OCI-LY7 (cell line): Measurements from ENCODE around the gene MYCL. TPM values are rescaled to one million over a fixed set of nuclear protein-coding genes. Genes with fewer than 3 reads are reported as not detected.
A peak's percentile ranks its signal among the peaks of the same experiment; 100 is the strongest.

ENCODE experiments used
- BruUV-seq: library from RNA; stranded (reverse); fragments of 400-500 nt; replicated peaks from 2 replicates; lab custom pipeline; 2021; lab: Mats Ljungman, UMichigan
- CTCF ChIA-PET: fragments of 300-600 bp; sonication (Branson Sonifier 250); formaldehyde crosslinking; loops from one replicate; lab custom pipeline; 2022; ENCODE audit warnings: antibody characterized with exemption; ENCODE audit not compliant: unreplicated experiment; lab: Charles Lee
- POLR2A ChIA-PET: fragments of 300-600 bp; sonication (Branson Sonifier 250); formaldehyde crosslinking; loops from one replicate; lab custom pipeline; 2022; ENCODE audit warnings: antibody characterized with exemption; lab: Charles Lee
- DNase-seq: peaks from one replicate; pipeline ENCODE4 v3.0.0-alpha.2; 2015; ENCODE audit warnings: low spot score
- H2AFZ ChIP-seq: fragments of 200-600 bp; sonication (generic), shearing (Covaris generic); 2 replicates; pipeline ENCODE4 v1.6.1; 2014; ENCODE audit warnings: mild to moderate bottlenecking, antibody characterized with exemption, low read length, moderate library complexity
- H3K27ac ChIP-seq: fragments of 200-600 bp; sonication (generic); 2 replicates; pipeline ENCODE4 v1.5.1; 2014; ENCODE audit warnings: mixed run types, low read depth, mild to moderate bottlenecking, moderate library complexity, low read length, inconsistent platforms; ENCODE audit not compliant: poor library complexity, severe bottlenecking
- H3K36me3 ChIP-seq: fragments of 200-600 bp; sonication (generic); 2 replicates; pipeline ENCODE4 v1.6.1; 2014; ENCODE audit warnings: mild to moderate bottlenecking, antibody characterized with exemption, low read length, moderate library complexity, mixed read lengths; ENCODE audit not compliant: insufficient read depth
- H3K4me1 ChIP-seq: fragments of 200-600 bp; sonication (generic); 2 replicates; pipeline ENCODE4 v1.5.1; 2014; ENCODE audit warnings: mild to moderate bottlenecking, low read length; ENCODE audit not compliant: insufficient read depth, poor library complexity, severe bottlenecking
- H3K4me2 ChIP-seq: fragments of 200-600 bp; sonication (generic); 2 replicates; pipeline ENCODE4 v1.6.1; 2014; ENCODE audit warnings: mild to moderate bottlenecking, low read length
- H3K4me3 ChIP-seq: fragments of 200-600 bp; sonication (generic); 2 replicates; pipeline ENCODE4 v1.5.1; 2014; ENCODE audit warnings: mild to moderate bottlenecking, low read depth, low read length; ENCODE audit not compliant: poor library complexity, severe bottlenecking
- H3K79me2 ChIP-seq: fragments of 200-600 bp; sonication (generic); 2 replicates; pipeline ENCODE4 v1.6.1; 2016; ENCODE audit warnings: low read depth, mild to moderate bottlenecking, low read length, moderate library complexity, mixed read lengths; ENCODE audit not compliant: insufficient read depth
- H3K9me2 ChIP-seq: fragments of 200-600 bp; sonication (generic); 2 replicates; pipeline ENCODE4 v1.6.1; 2016; ENCODE audit warnings: mild to moderate bottlenecking, low read length, mixed read lengths; ENCODE audit not compliant: insufficient read depth
- H3K9me3 ChIP-seq: fragments of 200-600 bp; sonication (generic); 2 replicates; pipeline ENCODE4 v1.6.1; 2014; ENCODE audit warnings: mild to moderate bottlenecking, mixed run types, low read length, mixed read lengths
- H4K20me1 ChIP-seq: fragments of 200-600 bp; sonication (generic); 2 replicates; pipeline ENCODE4 v1.6.1; 2014; ENCODE audit warnings: mild to moderate bottlenecking, antibody characterized with exemption, low read length, moderate library complexity, mixed read lengths; ENCODE audit not compliant: insufficient read depth
- EZH2phosphoT487 ChIP-seq: fragments of 200-600 bp; sonication (generic); IDR thresholded peaks from 2 replicates; pipeline ENCODE4 v1.6.1; 2018; ENCODE audit warnings: low read depth, borderline replicate concordance, mild to moderate bottlenecking, mixed run types, antibody characterized with exemption, low read length, moderate library complexity, mixed read lengths
- intact Hi-C: fragments of 100-400 bp; cut with micrococcal nuclease; formaldehyde crosslinking; loops from one replicate; pipeline ENCODE4 v1.10.0; 2022; ENCODE audit not compliant: unreplicated experiment
- total RNA-seq, 2 experiments: library from RNA; depleted of rRNA in 1 of 2; stranded (reverse); fragments of >200 nt in 1 of 2; shearing (Covaris generic) in 1 of 2; gene quantifications; 2 replicates each; pipeline ENCODE4 v1.2.3, GENCODE V29; 2014 to 2022
- TF ChIP-seq, protein P1 (sequence below): fragments of 200-600 bp; sonication (generic); conservative IDR thresholded peaks from 2 replicates; pipeline ENCODE4 v1.5.1; 2014; ENCODE audit warnings: mild to moderate bottlenecking, antibody characterized with exemption, low read length, moderate library complexity, mixed read lengths

MYCL gene
- total RNA-seq, 2 experiments from 2014 or later: 0.41 to 1.0 TPM

DNA sequence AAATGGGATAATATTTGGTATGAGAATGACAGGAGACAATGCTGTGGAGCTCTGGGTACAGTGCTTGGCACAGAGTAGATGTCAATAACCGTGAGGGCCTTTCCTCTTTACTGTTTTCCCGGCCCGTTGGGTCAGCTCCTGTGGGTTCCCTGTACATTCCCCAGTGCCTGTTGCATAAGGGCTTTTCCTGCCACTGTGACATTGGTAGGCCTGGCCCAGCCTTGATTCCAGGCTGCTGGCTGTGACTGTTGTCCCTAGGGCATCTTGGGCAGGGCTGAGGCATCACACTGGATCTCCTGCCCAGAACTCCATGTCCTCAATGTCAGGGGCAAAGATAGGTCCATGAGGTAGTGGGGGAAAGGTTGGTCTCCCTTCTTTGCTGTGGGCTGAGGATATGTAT lies 25.8 kb upstream of the MYCL start:
- no peak for TF ChIP-seq EZH2phosphoT487
- TF ChIP-seq, protein P1, sequence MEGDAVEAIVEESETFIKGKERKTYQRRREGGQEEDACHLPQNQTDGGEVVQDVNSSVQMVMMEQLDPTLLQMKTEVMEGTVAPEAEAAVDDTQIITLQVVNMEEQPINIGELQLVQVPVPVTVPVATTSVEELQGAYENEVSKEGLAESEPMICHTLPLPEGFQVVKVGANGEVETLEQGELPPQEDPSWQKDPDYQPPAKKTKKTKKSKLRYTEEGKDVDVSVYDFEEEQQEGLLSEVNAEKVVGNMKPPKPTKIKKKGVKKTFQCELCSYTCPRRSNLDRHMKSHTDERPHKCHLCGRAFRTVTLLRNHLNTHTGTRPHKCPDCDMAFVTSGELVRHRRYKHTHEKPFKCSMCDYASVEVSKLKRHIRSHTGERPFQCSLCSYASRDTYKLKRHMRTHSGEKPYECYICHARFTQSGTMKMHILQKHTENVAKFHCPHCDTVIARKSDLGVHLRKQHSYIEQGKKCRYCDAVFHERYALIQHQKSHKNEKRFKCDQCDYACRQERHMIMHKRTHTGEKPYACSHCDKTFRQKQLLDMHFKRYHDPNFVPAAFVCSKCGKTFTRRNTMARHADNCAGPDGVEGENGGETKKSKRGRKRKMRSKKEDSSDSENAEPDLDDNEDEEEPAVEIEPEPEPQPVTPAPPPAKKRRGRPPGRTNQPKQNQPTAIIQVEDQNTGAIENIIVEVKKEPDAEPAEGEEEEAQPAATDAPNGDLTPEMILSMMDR: no peak

DNA sequence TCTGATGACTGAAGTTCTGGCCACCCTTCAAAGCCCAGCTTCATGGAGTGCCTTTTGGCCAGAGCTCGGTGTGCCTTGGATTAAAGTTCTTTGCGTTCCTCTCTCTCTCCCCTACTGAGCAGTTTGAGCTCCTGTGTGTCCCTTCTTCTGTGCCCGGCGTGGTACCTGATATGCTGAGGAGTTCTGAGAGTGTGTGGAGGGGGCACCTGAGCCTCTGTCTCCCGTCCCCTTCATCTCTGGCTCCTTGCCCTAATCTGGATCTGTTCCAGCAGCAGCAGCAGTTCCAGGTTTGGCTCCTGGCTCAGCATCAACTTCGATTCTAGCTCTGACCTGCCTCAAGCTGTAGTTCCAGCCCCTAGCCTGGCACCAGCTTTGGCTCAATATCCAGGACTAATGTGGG lies 25.1 kb upstream of the MYCL start:
- no peak overlapping the region for H3K4me2 ChIP-seq
- TF ChIP-seq, protein P1: no peak
- TF ChIP-seq EZH2phosphoT487: no peak
- intact Hi-C loops: no loop called here
- no TSS peak for BruUV-seq
- H2AFZ ChIP-seq: no peak overlapping the region
- no peaks in the 10 kb centered on the region for H4K20me1 ChIP-seq
- H3K79me2 ChIP-seq: no peaks in the 10 kb centered on the region
- H3K9me2 ChIP-seq: no peaks in the 10 kb centered on the region
- H3K9me3 ChIP-seq: no peaks in the 10 kb centered on the region
- H3K36me3 ChIP-seq: no peaks in the 10 kb centered on the region
- DNase-seq: no peak
- H3K4me1 ChIP-seq: peaks cover 8% of the 10 kb centered on the region
- H3K27ac ChIP-seq: no peak overlapping the region
- CTCF ChIA-PET: no interaction called here
- no peak overlapping the region for H3K4me3 ChIP-seq
- POLR2A ChIA-PET: interaction anchor here (0.5 to 1.4 kb wide), 3 partner anchors 11 to 1610 kb away, joined by 3 to 4 read pairs (median 3); no protein-coding TSS in a partner anchor

More for the DNA sequence above, 25.8 kb upstream of the MYCL start:
- Histone ChIP-seq H3K4me2 (no peak overlapping the region), H3K4me1 (peaks cover 8% of the 10 kb centered on the region), H2AFZ (no peak overlapping the region), H4K20me1 (no peaks in the 10 kb centered on the region), H3K4me3 (no peak overlapping the region), H3K27ac (no peak overlapping the region), H3K79me2 (no peaks in the 10 kb centered on the region), H3K9me3 (no peaks in the 10 kb centered on the region), H3K9me2 (no peaks in the 10 kb centered on the region), H3K36me3 (no peaks in the 10 kb centered on the region)
- DNase-seq: no peak
- POLR2A ChIA-PET: interaction anchor here (1.0 kb wide), 1 partner anchor 45 kb away, joined by 3 read pairs; no protein-coding TSS in a partner anchor
- CTCF ChIA-PET: no interaction called here
- intact Hi-C loops: no loop called here
- no TSS peak for BruUV-seq

DNA sequence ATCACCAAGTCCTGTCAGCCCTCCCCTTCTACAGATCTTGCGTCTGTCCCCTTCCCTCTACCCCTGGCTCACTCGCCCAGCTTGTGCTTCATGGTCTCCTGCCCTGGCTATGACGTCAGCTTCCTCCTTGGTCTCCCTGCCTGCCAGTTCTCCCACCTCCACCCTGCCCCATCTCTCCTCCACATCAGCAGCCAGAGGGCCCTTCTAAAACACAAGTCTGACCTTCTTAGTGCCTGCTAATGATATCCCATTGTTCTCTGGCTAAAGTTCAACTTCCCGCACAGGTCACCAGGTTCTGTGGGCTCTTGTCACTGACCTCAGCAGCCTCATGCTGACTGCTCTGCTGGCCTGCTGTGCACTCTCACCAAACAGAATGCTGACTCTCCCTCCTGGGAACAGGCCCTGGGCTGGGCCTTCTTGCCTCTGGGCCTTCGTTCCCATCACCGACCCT lies 24.7 kb upstream of the MYCL start:
- no TSS peak for BruUV-seq

More for the DNA sequence above, 24.7 kb upstream of the MYCL start:
- no peaks in the 10 kb centered on the region for H3K79me2 ChIP-seq
- peaks cover 8% of the 10 kb centered on the region for H3K4me1 ChIP-seq
- POLR2A ChIA-PET: interaction anchor here (0.5 to 1.4 kb wide), 3 partner anchors 11 to 1611 kb away, joined by 3 to 4 read pairs (median 4); no protein-coding TSS in a partner anchor
- peak; percentile 19 for DNase-seq
- no peaks in the 10 kb centered on the region for H3K9me3 ChIP-seq
- no peaks in the 10 kb centered on the region for H3K9me2 ChIP-seq
- no peak overlapping the region for H3K4me2 ChIP-seq
- no peaks in the 10 kb centered on the region for H3K36me3 ChIP-seq
- no peak overlapping the region for H3K4me3 ChIP-seq
- intact Hi-C loops: no loop called here
- CTCF ChIA-PET: no interaction called here
- TF ChIP-seq, protein P1: no peak
- TF ChIP-seq EZH2phosphoT487: no peak
- H3K27ac ChIP-seq: no peak overlapping the region
- no peaks in the 10 kb centered on the region for H4K20me1 ChIP-seq
- H2AFZ ChIP-seq: peak overlapping the region; percentile 22; the same call in 1 of the 2 replicates
